ENCODE measurements around the gene PML. TPM values are rescaled to one million over a fixed set of nuclear protein-coding genes. Genes with fewer than 3 reads are reported as not detected.
A peak's percentile ranks its signal among the peaks of the same experiment; 100 is the strongest.

The PML gene
- total RNA-seq, 1 donor from 2014 or later: 15.3 TPM

GRCh38 chr15:73948982-73949381, 45.5 kb upstream of the PML start:
- Mint-ChIP-seq H3K36me3 (peaks cover 3% of the 10 kb centered on the region), H3K4me1 (peaks cover 49% of the 10 kb centered on the region), H3K27ac (no peak overlapping the region), H3K4me3 (no peak overlapping the region), H3K27me3 (ENCODE audit: insufficient read depth, low read depth) (peaks cover 9% of the 10 kb centered on the region), H3K9me3 (no peaks in the 10 kb centered on the region)
- DNase-seq (ENCODE audit: low spot score): no peak
- no peak overlapping the region for H2AFZ ChIP-seq (replicated peaks)
- H3K27ac ChIP-seq: no peak overlapping the region
- H3K79me2 ChIP-seq (ENCODE audit: low read depth): no peaks in the 10 kb centered on the region
- H3K9ac ChIP-seq: no peak overlapping the region
- H3K4me1 ChIP-seq: peaks cover 17% of the 10 kb centered on the region
- TF ChIP-seq, protein P1, sequence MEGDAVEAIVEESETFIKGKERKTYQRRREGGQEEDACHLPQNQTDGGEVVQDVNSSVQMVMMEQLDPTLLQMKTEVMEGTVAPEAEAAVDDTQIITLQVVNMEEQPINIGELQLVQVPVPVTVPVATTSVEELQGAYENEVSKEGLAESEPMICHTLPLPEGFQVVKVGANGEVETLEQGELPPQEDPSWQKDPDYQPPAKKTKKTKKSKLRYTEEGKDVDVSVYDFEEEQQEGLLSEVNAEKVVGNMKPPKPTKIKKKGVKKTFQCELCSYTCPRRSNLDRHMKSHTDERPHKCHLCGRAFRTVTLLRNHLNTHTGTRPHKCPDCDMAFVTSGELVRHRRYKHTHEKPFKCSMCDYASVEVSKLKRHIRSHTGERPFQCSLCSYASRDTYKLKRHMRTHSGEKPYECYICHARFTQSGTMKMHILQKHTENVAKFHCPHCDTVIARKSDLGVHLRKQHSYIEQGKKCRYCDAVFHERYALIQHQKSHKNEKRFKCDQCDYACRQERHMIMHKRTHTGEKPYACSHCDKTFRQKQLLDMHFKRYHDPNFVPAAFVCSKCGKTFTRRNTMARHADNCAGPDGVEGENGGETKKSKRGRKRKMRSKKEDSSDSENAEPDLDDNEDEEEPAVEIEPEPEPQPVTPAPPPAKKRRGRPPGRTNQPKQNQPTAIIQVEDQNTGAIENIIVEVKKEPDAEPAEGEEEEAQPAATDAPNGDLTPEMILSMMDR (IDR thresholded peaks at IDR 0.05): no peak
- TF ChIP-seq EZH2phosphoT487 (IDR thresholded peaks at IDR 0.05): no peak
- TF ChIP-seq EZH2 (IDR thresholded peaks at IDR 0.05): no peak
- no peak overlapping the region for H3K4me2 ChIP-seq
- no peak overlapping the region for H3K4me3 ChIP-seq
- peaks cover 4% of the 10 kb centered on the region for H3K27me3 ChIP-seq
- H3K9me3 ChIP-seq (ENCODE audit: low read depth): no peaks in the 10 kb centered on the region
- H3F3A ChIP-seq (ENCODE audit: low read depth): peaks cover 20% of the 10 kb centered on the region
- no peaks in the 10 kb centered on the region for H3K36me3 ChIP-seq
- H4K20me1 ChIP-seq (ENCODE audit: low read depth): peaks cover 50% of the 10 kb centered on the region

DNA sequence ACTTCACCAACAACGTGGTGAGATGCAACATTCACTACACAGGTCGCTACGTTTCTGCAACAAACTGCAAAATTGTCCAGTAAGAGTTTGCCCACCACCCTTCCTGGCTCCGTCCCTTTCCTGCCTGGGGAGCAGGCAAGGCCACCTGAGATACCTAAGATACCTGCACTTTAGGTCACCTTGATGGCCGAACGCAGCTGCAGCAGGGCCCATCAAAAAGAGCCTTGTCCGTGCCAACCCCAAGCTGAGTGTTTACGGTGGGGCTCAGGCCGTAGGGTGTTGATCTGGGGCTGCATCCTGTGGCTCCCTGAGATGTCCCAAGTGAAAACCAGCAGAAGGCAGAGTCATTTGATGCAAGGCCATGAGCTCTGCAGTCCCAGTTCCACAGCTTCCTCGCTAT, 45.0 kb upstream of the PML start:
- H3K36me3 Mint-ChIP-seq: peaks cover 3% of the 10 kb centered on the region
- H3K27ac ChIP-seq: no peak overlapping the region
- H3K4me3 Mint-ChIP-seq: no peak overlapping the region
- H3K27me3 ChIP-seq: peaks cover 3% of the 10 kb centered on the region
- no peaks in the 10 kb centered on the region for H3K9me3 Mint-ChIP-seq
- H4K20me1 ChIP-seq (ENCODE audit: low read depth): peaks cover 45% of the 10 kb centered on the region
- no peak overlapping the region for H2AFZ ChIP-seq (replicated peaks)
- H3K27ac Mint-ChIP-seq: no peak overlapping the region
- no peaks in the 10 kb centered on the region for H3K36me3 ChIP-seq
- H3K9me3 ChIP-seq (ENCODE audit: low read depth): no peaks in the 10 kb centered on the region
- H3K9ac ChIP-seq: no peak overlapping the region
- no peaks in the 10 kb centered on the region for H3K79me2 ChIP-seq (ENCODE audit: low read depth)
- peaks cover 44% of the 10 kb centered on the region for H3K4me1 Mint-ChIP-seq
- peaks cover 8% of the 10 kb centered on the region for H3K27me3 Mint-ChIP-seq (ENCODE audit: insufficient read depth, low read depth)
- DNase-seq (ENCODE audit: low spot score): no peak
- peaks cover 12% of the 10 kb centered on the region for H3K4me1 ChIP-seq
- TF ChIP-seq, protein P1 (IDR thresholded peaks at IDR 0.05): no peak
- TF ChIP-seq EZH2 (IDR thresholded peaks at IDR 0.05) (no peak), EZH2phosphoT487 (IDR thresholded peaks at IDR 0.05) (no peak)
- H3F3A ChIP-seq (ENCODE audit: low read depth): peaks cover 15% of the 10 kb centered on the region
- H3K4me2 ChIP-seq: no peak overlapping the region
- no peak overlapping the region for H3K4me3 ChIP-seq

DNA sequence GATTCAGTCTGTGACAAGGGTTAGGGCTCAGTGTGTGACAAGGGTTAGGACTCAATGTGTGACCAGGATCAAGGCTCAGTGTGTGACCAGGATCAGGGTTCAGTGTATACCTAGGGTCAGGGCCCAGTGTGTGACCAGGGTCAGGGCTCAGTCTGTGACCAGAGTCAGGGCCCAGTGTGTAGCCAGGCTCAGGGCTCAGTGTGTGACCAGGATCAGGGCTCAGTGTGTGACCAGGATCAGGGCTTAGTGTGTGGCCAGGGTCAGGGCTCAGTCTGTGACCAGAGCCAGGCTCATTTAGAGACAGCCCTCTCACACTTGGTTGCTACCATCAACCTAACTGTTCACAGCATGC, 44.1 kb upstream of the PML start:
- Histone ChIP-seq H2AFZ (replicated peaks) (no peak overlapping the region), H3K27ac (no peak overlapping the region), H3K79me2 (ENCODE audit: low read depth) (no peaks in the 10 kb centered on the region), H3K4me3 (no peak overlapping the region), H3K4me1 (peaks cover 8% of the 10 kb centered on the region), H3K9ac (no peak overlapping the region), H4K20me1 (ENCODE audit: low read depth) (peaks cover 35% of the 10 kb centered on the region), H3K36me3 (no peaks in the 10 kb centered on the region), H3F3A (ENCODE audit: low read depth) (peaks cover 8% of the 10 kb centered on the region), H3K4me2 (no peak overlapping the region), H3K27me3 (peaks cover 3% of the 10 kb centered on the region), H3K9me3 (ENCODE audit: low read depth) (no peaks in the 10 kb centered on the region)
- Mint-ChIP-seq H3K27me3 (ENCODE audit: insufficient read depth, low read depth) (peaks cover 4% of the 10 kb centered on the region), H3K4me3 (no peak overlapping the region), H3K9me3 (no peaks in the 10 kb centered on the region), H3K4me1 (peaks cover 35% of the 10 kb centered on the region), H3K27ac (peak overlapping the region; percentile 43), H3K36me3 (peaks cover 3% of the 10 kb centered on the region)
- TF ChIP-seq, protein P1 (IDR thresholded peaks at IDR 0.05): no peak
- TF ChIP-seq EZH2 (IDR thresholded peaks at IDR 0.05) (no peak), EZH2phosphoT487 (IDR thresholded peaks at IDR 0.05) (no peak)
- DNase-seq (ENCODE audit: low spot score): no peak

All from neural progenitor cell (in vitro differentiated cells).